Activated naive CD4-positive, alpha-beta T cell treated with anti-CD3 and anti-CD28 coated beads, Interleukin-2, amount 50 U/mL, for 72 hours (primary cell): ENCODE measurements around the gene ZNF749. TPM values are rescaled to one million over a fixed set of nuclear protein-coding genes. Genes with fewer than 3 reads are reported as not detected.

ENCODE experiments used
- ATAC-seq, 2 donors: fragments of 150-1000 bp; cut with Tn5 transposase; 2 replicates each; pipeline ENCODE4 v1.10.0; 2021; ENCODE audit warnings: mild to moderate bottlenecking in 2 of 2, moderate library complexity in 2 of 2
- DNase-seq, 2 donors: peaks; one replicate each; pipeline ENCODE4 v3.0.0; 2021 to 2022; ENCODE audit warnings: low spot score in 2 of 2
- H3K27ac Mint-ChIP-seq, 2 donors: one replicate each; pipeline ENCODE4 v1.8.0; 2022; ENCODE audit warnings: mild to moderate bottlenecking in 2 of 2, mixed read lengths in 2 of 2
- H3K36me3 Mint-ChIP-seq, 2 donors: one replicate each; pipeline ENCODE4 v1.8.0; 2022; ENCODE audit warnings: mixed read lengths in 2 of 2
- H3K9me3 Mint-ChIP-seq, 2 donors: one replicate each; pipeline ENCODE4 v1.8.0; 2022; ENCODE audit warnings: mixed read lengths in 2 of 2
- total RNA-seq, 2 donors: library from RNA; stranded (reverse); gene quantifications; one replicate each; pipeline ENCODE4 v1.2.3, GENCODE V29; 2022

ZNF749 gene
- 10 to 100 TPM; 11.8 to 15.9 TPM for total RNA-seq

DNA sequence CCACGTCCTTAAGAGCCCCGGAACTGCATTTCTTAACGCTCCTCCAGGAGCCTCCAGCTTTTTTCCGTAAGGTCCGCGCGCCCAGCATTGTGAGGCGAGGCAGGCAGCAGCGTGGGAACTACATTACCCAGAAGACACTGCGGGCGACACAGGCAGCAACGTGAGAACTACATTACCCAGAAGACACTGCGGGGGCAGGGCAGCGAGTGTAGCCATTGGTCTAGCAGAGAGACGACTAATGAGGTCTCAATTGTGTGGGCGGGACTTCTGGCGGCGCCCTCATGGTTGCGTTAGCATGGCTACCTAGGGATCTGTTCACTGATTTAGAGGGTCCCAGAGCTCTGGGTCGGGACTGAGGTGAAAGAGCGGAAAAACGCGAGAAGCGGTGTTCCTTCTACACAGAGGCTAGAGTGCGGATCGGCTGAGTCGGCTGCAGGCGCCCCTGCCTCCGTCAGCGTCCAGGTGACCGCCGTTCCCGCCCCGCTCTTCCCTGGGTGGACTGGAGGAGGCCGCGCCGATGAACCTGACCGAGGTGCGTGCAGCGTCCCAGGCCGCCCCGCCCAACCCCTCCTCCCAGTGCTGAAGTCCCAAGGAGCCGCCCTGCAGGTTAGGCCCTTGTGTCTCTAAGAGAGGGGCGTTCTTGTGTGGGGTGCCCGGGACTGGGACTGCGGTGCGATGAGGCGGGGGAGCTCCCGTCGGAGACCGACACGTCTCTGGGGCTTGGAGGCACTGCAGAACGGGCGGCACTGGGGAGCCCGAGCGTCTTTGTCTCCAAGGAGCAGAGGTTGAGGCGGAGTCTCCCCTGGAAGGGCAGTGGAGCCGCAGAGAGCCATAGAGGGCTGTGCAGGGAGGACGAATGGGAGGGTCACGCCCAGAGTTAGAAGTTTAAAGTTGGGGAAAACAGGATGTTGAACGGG, at the start of gene ZNF749:
TSS of gene ZNF749 (plus strand) at position 264 of the 917 bp plus-strand sequence. CDS start at position 518, 254 bp downstream.
- Mint-ChIP-seq H3K9me3 (peaks cover 21 to 44% of the 10 kb centered on the region in 2 donors), H3K27ac (peak within 1 kb of the TSS; percentile 94 to 96), H3K36me3 (peaks cover 49 to 71% of the 10 kb centered on the region in 2 donors)
- DNase-seq (peak; percentile 90 to 95), ATAC-seq (peak; percentile 98 to 99)

DNA sequence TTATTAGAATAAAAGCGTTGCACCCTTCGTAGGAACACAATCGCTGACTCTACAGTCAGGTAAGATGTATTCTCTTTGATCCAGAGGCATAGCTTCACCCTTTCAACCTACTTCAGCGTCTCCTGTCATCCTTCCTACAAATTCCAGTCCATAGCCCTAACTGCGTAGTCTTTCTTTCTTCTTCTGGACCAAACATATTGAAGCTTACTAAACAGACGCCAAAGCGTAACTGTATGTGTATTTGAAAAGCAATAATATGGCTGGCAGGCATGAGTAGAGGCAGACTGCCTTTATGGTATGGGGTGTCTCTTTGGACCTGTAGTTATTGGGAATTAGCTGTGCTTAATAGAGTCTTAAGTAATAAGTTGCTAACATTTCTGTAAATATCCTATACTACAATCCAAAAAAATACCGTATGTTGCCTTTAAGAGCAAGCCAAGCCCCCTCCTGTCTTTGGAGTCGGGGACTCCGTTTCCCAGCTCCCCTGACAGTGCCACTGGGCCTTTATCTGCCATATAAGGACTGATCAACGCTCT, 45.9 kb upstream of the ZNF749 start:
- no peak for ATAC-seq
- H3K9me3 Mint-ChIP-seq: peaks cover 10 to 32% of the 10 kb centered on the region in 2 donors
- H3K27ac Mint-ChIP-seq: peak overlapping the region; percentile 95 to 96

DNA sequence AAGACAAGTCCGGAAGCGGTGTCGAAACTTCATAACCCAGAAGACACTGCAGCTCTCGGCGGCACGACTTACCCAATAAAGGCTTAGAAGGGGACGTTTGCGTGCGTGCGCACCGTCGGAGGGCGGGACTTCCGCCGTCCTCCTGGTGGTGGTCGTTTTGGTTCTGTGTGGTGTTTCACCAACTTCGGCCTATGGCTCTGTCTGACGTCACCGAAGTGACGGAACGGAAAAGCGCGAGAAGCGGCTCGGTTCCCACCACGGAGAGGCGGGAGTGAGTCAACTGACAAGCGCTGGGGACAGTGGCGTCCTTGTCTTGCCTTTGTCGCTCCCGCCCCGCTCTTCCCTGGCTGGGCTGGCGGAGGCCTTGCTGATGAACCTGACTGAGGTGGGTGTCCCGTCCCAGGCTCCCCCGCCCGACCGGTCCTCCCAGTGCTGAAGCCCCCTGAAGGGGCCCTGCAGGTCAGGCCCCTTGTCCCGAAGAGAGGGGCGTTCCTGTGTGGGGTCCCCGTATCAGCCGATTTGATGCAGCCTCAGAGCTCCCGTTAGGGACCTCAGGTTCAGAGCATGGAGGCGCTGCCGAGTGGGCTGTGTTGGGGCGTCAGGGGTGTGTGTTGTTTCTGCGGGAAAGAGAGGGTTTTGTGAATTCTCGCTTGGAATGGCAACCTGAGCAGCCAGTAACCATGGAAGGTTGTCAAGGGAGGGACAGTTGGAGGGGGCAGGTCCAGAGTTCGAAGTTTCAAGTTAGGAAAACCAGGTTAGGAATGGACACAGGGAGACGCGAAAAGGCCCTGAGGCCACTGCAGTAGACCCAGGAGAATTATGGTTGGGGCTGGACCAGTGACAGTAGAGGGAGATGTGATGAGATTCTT, 45.2 kb upstream of the ZNF749 start, which contains the start of gene ZNF548:
TSS of gene ZNF548 (plus strand) at position 125 of the 869 bp plus-strand sequence. CDS start at position 371, 246 bp downstream.
- Mint-ChIP-seq H3K36me3 (peaks cover 45 to 80% of the 10 kb centered on the region in 2 donors), H3K9me3 (peaks cover 13 to 39% of the 10 kb centered on the region in 2 donors), H3K27ac (peak within 1 kb of the TSS; percentile 95 to 96)
- DNase-seq (peak; percentile 92 to 94), ATAC-seq (peak; percentile 98 to 99)

More for the DNA sequence above, 45.9 kb upstream of the ZNF749 start:
- peaks cover 38 to 73% of the 10 kb centered on the region in 2 donors for H3K36me3 Mint-ChIP-seq
- no peak for DNase-seq

DNA sequence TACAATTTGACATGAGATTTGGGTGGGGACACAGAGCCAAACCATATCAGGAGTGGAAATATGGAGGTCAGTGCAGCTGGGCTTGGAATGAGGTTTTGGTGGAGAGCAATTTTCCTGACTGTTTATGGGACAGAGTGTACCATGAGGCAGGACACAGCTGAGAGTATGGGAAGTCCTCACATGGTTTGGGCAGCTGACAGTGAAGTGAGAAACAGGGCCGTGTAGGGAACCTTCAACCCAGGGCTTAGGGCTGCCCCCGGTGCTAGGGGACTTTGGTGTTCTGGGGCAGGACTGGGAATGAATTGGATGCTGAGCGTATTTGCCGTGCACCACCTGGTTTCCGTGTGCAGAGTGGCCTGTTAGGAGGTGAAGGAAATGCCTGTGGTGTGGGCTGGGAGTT, 39.4 kb upstream of the ZNF749 start:
- H3K9me3 Mint-ChIP-seq: peaks cover 50 to 66% of the 10 kb centered on the region in 2 donors
- peak overlapping the region in 1 of 2 donors; percentile 66 for H3K27ac Mint-ChIP-seq
- peaks cover 75 to 96% of the 10 kb centered on the region in 2 donors for H3K36me3 Mint-ChIP-seq
- no peak for DNase-seq
- no peak for ATAC-seq

DNA sequence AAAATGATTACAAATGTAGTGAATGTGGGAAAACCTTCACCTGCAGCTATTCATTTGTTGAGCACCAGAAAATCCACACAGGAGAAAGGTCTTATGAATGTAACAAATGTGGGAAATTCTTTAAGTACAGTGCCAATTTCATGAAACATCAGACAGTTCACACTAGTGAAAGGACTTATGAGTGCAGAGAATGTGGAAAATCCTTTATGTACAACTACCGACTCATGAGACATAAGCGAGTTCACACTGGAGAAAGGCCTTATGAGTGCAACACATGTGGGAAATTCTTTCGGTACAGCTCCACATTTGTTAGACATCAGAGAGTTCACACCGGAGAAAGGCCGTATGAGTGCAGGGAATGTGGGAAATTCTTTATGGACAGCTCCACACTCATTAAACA, 36.3 kb upstream of the ZNF749 start:
- H3K27ac Mint-ChIP-seq: no peak overlapping the region
- peaks cover 53 to 71% of the 10 kb centered on the region in 2 donors for H3K9me3 Mint-ChIP-seq
- ATAC-seq: no peak
- DNase-seq: no peak
- peaks cover 77 to 87% of the 10 kb centered on the region in 2 donors for H3K36me3 Mint-ChIP-seq

DNA sequence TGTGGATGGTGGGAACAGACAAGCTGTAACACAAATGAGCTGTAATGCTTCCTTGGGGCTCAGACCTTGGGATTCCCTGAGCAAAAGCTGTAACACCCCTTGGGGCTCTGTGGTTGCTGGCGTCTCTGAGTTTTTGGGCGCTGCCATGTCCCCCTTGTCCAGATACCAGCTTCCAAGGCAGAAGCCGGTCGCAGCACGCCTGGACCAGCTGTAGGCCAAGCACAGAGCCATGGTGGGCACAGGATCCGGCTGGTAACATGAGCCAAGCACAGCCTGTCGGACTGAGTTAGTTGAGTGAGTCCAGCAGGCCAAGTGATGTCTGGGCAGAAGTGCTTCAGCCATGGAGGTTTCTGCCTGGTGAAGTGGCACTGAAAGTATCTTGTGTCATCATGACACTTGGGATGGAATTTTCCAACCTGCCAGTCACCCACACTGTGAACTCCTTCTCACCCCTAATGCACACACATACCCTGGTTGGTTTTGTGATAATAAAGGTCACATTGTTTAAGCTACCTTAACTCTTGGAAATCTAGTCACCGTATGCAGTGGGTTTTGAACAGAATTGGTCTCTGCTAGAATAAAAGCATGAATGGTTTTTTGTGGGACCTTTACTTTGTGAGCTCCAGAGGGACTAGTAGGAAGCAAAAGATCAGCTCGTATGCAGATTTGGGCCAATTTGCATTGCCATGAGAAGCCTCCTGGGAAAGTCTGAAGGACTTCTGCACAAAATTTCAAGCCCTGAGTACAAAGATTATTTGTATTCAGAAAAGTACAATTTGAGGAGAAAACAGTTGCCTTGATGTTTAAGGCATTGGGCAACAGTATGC, 31.2 kb upstream of the ZNF749 start:
- Mint-ChIP-seq H3K9me3 (peaks cover 10 to 22% of the 10 kb centered on the region in 2 donors), H3K36me3 (peaks cover 26 to 36% of the 10 kb centered on the region in 2 donors), H3K27ac (no peak overlapping the region)
- ATAC-seq: no peak
- no peak for DNase-seq

DNA sequence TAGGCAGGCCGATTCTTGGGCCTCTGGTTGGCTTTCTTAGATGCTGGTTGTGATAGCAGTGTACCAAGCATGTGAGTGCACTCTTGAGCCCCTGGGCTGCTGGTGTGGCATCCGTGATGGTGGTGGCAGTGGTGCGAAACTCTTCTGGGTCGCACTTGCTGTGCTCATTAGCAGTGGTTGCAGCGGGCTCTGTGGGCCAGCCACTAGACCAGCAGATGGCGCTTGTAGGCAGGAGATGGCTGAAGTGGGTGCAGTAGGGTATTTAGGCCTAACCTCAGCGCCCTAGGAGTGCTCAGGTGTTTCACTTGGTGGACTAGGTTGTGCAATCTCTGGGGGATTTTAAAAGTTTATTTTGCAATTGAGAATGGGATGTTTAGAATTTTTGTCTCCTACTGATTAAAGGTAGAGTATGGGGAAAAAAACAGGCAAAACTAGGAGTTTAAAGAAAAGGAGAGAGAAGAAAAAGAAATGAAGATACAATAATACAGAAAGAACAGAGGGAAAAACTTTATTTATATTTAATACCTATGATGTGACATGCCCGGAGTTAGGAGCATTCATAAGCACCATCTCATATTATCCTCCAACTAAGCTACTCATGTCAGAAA, 28.5 kb upstream of the ZNF749 start:
- peak; percentile 63 to 68 for DNase-seq
- Mint-ChIP-seq H3K27ac (no peak overlapping the region), H3K36me3 (peaks cover 16 to 21% of the 10 kb centered on the region in 2 donors), H3K9me3 (peaks cover 0 to 8% of the 10 kb centered on the region in 2 donors)
- peak; percentile 44 to 55 for ATAC-seq

DNA sequence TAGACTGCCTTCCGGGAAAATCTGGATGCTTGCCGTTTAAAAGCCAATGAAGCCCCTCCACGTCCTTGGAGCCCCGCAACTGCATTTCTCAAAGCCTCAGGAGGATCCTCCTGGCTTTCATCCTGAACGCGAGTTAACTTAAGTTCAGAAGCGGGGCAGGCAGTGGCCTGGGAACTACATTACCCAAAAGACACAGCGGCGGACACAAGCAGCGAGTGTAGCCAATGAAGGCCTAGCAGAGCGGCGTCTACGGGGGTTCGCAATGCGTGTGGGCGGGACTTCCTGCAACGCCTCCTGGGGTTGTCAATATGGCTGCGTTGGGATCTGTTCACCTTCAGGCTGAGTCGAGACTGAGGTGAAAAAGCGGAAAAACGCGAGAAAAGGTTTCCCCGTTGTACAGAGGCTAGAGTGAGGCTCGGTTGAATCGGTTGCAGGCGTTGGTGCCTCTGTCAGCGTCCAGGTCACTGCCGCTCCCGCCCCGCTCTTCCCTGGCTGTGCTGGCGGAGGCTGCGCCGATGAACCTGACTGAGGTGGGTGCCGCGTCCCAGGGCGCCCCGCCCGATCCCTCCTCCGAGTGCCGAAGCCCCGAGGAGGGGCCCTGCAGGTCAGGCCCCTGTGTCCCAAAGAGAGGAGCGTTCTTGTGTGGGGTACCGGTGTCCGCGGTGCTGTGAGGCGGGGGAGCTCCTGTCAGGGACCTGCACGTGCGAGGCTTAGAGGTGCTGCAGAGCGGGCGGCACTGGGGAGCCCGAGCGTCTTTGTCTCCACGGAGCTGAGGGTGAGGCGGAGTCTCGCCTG, 24.1 kb upstream of the ZNF749 start, which contains the start of gene ZNF17:
TSS of gene ZNF17 (plus strand) at position 285 of the 795 bp plus-strand sequence. CDS start 2,455 bp downstream, outside the sequence.
- peak; percentile 100 for ATAC-seq
- peak within 1 kb of the TSS; percentile 85 to 92 for H3K27ac Mint-ChIP-seq
- peak; percentile 83 to 88 for DNase-seq
- H3K36me3 Mint-ChIP-seq: peaks cover 32 to 40% of the 10 kb centered on the region in 2 donors
- peaks cover 16 to 17% of the 10 kb centered on the region in 2 donors for H3K9me3 Mint-ChIP-seq

DNA sequence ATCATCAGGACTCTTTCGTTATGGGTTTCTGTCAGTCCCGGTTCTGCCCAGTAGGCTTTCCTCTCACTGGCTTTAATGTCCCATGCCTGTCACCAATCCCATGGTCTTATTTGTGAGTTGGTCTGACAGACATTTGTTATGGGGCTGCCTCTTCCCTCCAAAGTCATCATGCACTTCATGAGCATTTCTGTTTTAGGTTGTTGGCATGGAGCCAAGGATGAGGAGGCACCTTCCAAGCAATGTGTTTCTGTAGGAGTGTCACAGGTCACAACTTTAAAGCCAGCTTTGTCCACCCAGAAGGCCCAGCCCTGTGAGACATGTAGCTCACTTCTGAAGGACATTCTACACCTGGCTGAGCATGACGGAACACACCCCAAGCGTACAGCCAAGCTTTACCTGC, 15.7 kb upstream of the ZNF749 start:
- Mint-ChIP-seq H3K27ac (no peak overlapping the region), H3K9me3 (peaks cover 45 to 58% of the 10 kb centered on the region in 2 donors), H3K36me3 (peaks cover 69 to 76% of the 10 kb centered on the region in 2 donors)
- DNase-seq (no peak), ATAC-seq (no peak)

DNA sequence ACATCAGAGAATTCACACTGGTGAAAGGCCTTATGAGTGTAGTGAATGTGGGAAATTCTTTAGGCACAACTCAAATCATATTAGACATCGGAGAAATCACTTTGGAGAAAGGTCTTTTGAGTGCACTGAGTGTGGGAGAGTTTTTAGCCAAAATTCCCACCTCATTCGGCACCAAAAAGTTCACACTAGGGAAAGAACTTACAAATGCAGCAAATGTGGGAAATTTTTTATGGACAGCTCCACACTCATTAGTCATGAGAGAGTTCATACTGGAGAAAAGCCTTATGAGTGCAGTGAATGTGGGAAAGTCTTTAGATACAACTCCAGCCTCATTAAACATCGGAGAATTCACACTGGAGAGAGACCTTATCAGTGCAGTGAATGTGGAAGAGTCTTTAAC, 14.1 kb upstream of the ZNF749 start:
- no peak for ATAC-seq
- Mint-ChIP-seq H3K27ac (no peak overlapping the region), H3K36me3 (peaks cover 61 to 65% of the 10 kb centered on the region in 2 donors), H3K9me3 (peaks cover 33 to 47% of the 10 kb centered on the region in 2 donors)
- DNase-seq: no peak

DNA sequence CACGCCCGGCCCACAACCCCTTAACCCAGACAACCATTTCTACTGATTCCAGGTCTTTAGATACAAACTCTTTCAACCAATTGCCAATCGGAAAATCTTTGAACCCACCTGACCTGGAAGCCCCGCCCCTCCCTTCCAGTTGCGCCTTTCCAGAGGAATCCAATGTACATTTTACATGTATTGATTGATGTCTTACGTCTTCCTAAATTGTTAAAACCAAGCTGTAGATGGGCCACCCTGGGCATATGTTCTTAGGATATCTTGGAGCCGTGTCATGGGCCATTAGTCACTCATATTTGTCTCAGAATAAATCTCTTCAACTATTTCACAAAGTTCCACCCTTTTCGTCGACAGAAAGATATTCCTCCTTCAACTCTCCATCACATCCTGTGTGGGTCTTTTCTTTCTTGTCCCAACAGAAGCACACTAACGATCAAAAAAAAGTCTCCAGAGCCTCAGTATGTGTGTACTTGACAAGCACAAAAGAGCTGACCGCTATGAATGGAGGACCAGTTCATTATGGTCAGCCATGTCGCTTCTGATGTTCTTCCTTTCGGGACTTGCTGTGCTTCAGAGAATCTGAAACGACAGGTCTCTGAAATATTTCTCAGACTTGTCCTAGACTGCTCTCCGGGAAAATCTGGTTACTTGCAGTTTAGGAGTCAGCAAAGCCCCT, 601 bp upstream of the ZNF749 start:
- Mint-ChIP-seq H3K9me3 (peaks cover 13 to 37% of the 10 kb centered on the region in 2 donors), H3K36me3 (peaks cover 41 to 65% of the 10 kb centered on the region in 2 donors), H3K27ac (peak overlapping the region; percentile 94 to 96)
- DNase-seq (no peak), ATAC-seq (peak; percentile 4 to 17)

DNA sequence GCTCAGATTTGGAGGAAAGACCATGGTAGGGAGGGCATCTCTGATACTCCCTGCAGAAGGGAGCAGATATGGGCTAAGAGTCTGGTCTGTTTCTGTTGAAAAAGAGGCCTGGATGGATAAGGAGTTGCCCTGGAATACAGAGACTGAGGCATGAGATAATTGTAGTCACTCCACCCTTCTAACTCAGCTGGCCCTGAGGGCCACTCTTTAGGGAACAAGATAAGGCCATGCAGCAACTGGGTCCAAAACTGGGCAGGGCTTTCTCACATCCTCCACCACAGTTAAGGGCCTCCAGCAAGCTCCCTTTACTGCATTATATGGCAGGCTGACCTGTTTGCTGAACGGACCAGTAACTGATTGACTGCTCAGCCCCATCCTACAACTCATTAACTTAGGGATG, 1.3 kb downstream of the ZNF749 start:
- no peak for ATAC-seq
- Mint-ChIP-seq H3K27ac (peak overlapping the region; percentile 94 to 96), H3K36me3 (peaks cover 59 to 78% of the 10 kb centered on the region in 2 donors), H3K9me3 (peaks cover 29 to 48% of the 10 kb centered on the region in 2 donors)
- no peak for DNase-seq

DNA sequence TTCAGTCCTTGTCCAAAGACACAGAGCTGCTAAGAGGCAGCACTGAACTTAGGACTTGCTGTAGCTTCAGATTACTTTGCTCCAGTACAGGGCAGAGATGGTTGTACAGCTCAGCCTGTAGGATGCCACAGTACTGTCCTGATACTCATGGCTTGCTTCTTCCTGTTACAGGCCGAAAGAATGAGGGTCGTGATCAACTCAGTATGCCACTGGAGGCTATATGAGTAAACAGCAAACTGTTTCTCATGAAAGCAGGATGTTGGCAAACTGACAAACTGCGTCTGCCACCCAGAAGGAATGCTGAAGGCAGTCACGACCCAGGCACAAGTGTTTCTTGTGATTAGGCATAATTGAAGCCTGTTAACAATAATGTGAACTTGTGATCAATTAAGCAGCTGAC, 2.8 kb downstream of the ZNF749 start:
- DNase-seq: no peak

DNA sequence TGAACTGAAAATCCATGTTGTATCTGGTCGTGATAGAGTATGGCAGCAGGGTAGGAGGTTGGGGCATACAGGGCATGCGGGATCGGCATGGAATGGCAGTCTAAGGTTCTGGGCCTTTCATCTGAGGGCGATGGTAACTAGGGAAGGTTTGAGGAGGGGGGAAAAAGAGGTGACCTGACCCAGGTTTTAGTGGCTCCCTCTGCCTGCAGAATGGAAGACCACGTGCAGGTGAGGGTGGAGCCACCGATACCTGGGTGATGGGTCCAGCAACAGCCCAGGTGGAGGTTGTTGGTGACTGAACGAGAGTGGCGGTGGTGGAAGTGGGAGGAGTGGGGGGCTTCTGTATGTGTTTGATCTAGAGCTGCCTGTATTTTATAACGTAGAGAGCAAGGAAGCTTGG, 3.8 kb downstream of the ZNF749 start:
- no peak for DNase-seq
- peaks cover 84 to 90% of the 10 kb centered on the region in 2 donors for H3K36me3 Mint-ChIP-seq
- H3K27ac Mint-ChIP-seq: no peak overlapping the region
- no peak for ATAC-seq
- H3K9me3 Mint-ChIP-seq: peaks cover 52 to 54% of the 10 kb centered on the region in 2 donors

More for the DNA sequence above, 2.8 kb downstream of the ZNF749 start:
- no peak overlapping the region for H3K27ac Mint-ChIP-seq
- peaks cover 44 to 60% of the 10 kb centered on the region in 2 donors for H3K9me3 Mint-ChIP-seq
- peaks cover 74 to 89% of the 10 kb centered on the region in 2 donors for H3K36me3 Mint-ChIP-seq
- no peak for ATAC-seq
